Stimulated activated CD8-positive, alpha-beta memory T cell treated with anti-CD3 and anti-CD28 coated beads, Interleukin-15, amount 100 ng/mL, for 1 hour (primary cell): ENCODE results near the gene LEF1.

ENCODE experiments used
- DNase-seq: peaks from one replicate; pipeline ENCODE4 v3.0.0-alpha.2; 2020; ENCODE audit warnings: low read depth

The LEF1 gene

DNA sequence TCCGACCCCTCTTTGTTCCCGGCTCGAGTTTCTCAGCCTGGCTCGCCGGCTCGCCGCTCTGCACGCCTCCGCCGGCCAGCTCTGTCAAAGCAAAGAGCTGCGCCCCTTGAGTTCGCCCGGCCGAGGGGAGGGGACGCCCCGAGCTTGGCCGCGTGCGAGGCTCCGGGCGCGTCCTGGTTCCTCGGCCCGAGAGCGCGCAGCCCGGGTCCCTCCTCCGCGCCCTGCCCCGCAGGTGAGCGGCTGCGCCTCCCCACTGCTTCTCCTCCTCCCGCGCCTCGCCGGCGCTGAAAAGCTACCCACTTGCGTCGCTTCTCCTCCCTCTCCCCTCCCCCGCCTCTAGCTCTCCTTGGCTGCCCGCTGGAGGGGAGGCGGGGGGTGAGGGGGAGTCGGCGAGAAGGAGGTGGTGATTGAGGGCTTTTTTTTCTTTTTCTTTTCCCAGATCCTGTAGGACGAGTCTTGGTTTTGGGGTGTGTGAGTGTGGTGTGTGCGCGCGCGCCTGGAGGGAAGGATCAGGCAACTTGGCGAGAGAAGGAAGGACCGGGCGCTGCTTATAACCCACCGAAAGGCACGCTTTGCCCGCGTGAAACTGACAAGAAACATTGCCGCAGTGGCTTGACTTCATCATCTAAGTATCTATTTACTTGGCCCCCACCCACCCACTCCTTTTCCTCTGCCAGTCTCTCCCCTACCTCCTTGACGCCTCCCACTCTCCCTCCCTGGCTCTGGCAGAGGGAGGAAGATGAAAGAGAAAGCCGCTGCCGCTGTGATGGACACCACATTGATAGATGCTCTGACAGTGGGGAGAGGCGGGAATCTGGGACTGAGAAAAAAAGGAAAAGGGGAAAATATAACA is at the start of gene LEF1:
TSS of gene LEF1 (minus strand) at position 262 of the 853 bp plus-strand sequence. CDS start 1,165 bp downstream, outside the sequence.
- DNase-seq, result peak; percentile 38

DNA sequence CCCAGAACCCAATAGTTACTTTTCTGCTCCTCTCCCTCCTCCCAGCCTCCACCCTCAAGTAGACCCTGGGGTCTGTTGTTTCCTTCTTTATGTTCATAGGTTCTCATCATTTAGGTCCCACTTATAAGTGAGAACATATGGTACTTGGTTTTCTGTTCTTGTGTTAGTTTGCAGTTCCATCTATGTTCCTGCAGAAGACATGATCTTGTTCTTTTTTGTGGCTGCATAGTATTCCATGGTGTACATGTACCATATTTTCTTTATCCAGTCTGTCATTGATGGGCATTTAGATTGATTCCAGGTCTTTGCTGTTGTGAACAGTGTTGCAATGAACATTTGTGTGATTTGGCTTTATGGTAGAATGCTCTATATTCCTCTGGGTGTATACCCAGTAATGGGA is 47.8 kb upstream of the LEF1 start:
- no peak for DNase-seq

DNA sequence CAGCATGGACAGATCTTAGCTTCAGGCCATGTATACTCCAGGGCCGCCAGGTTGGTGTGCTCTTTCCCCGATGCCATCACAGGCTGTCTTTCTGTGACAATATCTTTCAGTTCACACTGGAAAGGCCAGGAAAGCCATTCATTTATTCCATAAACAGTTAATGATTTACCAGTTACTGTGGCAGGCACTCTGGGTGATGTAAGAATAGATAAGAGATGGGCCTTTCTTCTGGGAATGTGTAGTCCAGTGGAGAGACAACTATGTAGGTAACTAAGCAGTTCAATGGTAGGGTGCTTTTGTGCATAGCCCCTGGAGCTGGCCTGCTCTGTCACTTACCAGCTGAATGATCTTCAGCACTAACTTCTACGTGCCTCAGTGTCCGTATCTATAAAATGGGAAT is 46.3 kb upstream of the LEF1 start:
- DNase-seq, result no peak

DNA sequence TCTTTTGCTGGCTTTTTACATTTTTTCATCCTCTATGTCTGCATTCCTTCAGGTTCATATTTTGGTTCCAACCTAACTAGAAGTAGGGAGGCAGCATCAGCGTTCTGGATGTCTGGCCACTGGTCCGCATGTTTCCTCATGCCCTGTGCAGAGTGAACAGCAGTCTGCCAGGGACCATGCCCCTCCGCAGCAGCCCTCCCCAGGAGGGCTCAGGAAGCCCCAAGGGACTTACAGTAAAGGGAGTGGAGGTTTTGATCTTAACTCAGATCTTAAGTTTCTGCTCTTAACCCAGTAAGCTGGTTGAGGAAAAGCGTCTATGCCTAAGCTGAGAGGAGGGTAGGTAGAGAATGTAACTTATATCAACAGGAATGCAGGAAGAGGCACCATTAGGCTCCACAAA is 45.0 kb upstream of the LEF1 start:
- no peak for DNase-seq

DNA sequence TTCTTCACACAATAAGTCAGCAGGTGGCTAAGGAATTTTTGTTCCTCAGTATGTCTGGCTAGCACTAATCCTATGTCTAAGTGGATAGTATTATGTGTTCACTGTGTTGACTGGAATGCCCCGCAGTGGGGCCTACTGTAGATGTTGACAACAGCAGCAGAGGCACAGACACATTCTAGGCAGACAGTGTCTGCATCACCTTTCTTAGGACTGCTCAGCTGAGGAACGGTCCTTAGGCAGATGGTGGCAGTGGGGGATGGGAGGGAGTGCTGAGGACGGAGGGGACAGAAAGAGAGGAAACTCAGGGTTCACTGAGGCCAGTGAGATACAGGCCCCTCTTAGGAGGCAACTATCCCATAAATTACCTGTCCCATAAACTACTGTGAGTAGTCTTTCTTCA is 44.6 kb upstream of the LEF1 start:
- no peak for DNase-seq

DNA sequence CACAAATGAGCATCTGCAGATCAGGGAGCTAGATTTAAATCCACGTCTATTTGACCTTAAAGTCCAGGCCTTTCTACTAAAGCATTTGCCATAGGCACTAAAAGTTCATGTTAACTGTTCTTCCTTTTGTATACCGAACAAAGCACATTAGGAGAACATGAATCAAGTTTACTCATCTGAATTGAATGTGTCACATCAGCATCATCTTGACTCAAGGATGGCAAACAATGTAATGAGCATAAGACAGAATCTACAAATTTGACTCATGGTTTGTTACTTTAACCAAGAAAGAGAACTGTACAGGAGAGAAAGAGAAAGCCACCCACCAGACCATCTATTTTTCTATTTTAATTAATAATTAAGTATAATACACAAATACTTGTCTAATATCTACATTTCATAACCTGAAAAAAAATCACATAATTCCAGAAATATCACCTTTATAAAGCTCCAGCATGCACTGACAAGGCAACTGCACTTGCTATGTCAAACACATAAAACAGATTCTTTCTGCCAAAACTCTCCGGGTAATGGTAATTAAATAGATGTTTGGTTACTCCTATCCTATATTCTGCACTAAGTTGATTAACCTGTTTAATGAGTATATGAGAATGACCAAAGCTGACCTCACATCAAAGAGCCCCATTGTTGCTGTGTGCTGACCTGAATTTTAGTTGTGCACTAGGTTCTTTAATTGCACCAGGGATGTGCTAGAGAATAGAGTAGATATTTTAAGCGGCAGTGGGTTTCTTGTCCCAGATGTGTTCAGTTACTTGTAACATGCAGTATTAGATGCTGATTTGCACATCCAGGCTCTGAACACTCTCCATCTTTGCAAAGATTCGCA is 42.5 kb upstream of the LEF1 start:
- no peak for DNase-seq

DNA sequence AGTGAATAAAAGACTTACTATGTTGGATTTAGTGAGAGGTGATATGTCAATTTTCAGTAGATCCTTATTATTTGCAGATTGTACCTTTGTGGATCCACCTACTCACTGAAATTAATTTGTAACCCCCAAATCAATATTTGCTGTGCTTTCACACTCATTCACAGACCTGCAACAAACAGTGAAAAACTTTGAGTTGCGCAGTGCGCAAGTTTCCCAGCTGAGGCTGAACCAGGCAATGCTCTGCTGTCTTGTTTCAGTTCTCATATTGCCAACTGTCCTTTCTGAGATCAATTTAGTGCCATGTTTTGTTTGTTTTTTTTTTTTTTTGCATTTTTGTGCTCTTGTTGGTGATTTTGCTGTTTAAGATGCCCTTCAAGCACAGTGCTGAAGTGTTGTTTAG is 40.8 kb upstream of the LEF1 start:
- no peak for DNase-seq

DNA sequence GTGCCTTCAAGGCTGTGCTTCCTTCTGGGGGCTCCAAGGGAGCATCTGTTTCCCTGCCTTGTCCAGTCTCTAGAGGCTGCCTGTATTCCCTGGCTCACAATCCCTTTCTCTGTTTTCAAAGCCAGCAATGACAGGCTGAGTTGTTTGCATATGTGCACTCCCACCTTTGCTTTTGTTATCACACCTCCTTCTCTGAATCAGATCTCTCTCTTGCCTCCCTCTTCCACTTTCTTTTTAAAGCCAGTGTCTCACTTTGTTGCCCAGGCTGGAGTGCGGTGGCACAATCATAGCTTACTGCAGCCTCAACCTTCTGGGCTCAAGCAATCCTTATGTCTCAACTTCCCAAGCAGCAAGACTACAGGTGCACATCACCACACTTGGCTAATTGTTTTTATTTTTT is 37.1 kb upstream of the LEF1 start:
- no peak for DNase-seq

DNA sequence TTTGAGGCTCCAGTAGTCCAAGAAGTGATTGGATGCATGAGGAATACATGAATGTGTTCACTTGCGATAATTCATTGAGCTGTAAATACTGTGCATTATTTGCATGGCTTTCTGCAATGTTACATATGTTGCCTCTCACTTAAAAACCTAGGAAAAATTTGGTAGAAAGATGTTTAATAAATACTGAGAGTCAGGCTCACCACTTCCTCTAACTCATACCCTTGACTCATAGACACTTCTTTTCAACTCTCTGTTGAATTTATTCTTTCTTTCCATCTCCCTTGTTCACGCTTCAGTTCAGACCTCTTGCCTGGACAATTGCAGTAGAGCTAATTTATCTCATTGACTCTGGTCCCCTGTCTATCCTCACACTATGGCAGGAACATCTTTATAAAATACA is 35.8 kb upstream of the LEF1 start:
- no peak for DNase-seq

DNA sequence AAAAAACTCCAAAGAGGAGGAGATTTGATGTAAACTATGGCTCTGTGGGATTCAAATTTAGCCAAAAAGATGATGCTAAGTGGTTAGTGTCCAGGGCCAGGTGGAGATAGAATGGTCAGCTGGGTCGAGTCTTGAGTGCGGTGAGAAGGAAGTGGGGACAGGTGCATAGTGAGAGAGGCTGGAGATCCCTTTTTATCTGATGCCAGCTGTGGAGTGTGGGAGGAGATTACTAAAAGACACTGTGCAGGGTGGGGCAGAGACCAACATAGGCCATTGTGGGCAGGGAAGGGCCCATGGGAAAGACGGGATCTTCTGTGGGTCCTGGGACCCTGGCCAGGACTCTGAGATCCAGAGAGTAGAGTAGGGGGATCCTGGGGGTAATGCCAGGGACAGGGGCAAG is 34.6 kb upstream of the LEF1 start:
- DNase-seq, result no peak

DNA sequence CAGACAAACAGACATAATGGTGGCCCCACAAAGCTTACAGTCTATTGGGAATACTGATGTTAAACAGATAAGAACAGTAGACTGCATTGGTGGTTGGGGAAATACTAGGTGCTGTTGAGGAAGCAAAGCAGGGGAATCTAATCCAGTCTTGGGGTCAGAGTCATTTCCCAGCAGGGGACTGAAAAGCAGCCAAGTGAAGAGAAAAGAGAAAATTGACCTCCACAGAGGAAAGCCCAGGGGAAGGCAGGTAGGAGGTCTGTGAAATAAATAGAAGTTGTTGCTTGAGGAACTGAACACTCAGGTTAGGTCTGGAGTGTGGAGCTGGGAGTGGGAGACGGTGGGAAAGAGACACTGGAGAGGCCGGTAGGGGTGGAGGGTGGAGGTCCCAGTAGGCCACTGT is 33.0 kb upstream of the LEF1 start:
- no peak for DNase-seq

DNA sequence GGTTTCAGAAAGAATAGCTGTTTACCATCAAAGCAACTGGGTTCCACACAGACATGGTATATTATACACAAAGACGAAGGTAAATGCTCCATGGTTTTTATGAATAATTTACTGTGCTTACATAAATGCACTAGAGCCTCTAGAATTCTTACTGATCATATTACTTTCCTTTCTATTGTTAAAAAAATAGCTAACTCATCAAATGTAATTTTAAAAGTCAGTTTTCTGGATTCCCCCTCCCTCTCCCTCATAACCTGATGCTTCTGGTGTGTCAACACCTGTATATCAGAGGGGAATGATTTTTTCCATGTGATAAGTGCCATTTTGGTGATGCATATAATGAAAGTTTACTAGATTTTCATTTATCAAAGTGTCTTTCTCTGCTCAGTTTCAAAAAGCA is 31.1 kb upstream of the LEF1 start:
- DNase-seq, result no peak

DNA sequence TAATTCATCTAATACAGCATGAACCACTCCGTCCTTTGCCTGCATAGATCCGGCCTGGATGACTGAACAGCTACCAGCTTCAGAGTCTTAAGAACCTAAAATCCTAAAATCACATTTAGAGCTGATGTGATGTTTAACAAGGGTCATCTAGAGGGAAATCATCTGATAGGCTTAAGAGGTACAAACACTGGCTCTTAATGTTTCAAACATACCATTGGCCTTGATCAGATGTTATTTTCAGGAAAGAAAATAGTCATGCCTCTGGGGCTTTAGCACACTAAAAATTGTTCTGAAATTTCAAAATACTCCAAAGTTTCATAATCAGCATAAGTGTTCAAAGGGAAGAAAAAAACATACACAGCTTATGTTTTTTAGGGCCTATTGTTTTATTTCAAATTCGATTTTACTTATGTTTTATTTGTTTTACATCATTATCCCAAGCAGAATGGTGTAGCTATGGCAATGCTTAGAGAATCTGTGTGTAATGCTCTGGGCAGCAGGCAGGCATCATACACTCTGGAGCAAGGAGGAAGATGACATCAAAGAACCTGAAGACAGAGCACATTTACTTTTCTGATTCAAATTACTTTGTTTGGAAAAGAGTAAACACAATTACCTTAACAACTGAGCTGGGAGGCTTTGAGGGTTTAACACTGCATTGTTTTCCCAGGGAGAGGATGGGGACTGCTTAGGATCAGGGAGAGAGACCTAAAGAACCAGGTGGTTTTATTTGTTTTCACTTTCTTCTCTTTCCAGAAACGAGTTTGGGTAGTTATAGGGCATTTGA is 25.3 kb upstream of the LEF1 start:
- DNase-seq, result no peak

DNA sequence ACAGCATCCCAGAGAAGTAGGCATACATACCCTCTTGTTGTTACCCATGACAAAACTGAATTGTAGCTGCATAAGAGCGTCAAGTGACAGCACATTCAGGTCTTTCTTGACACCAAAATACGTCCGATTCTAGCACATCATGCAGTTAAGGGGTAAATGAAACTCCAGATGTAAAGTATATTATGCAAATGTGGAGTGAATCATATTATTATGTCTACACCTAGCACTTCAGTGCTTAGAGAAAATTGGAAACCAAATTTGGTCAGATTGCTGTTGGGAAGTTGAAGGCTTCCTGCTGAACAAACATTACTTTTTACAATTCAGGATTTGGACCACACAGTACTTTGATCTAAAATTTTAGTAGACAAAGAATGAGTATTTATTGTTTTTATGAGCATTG is 24.2 kb upstream of the LEF1 start:
- DNase-seq, result no peak

DNA sequence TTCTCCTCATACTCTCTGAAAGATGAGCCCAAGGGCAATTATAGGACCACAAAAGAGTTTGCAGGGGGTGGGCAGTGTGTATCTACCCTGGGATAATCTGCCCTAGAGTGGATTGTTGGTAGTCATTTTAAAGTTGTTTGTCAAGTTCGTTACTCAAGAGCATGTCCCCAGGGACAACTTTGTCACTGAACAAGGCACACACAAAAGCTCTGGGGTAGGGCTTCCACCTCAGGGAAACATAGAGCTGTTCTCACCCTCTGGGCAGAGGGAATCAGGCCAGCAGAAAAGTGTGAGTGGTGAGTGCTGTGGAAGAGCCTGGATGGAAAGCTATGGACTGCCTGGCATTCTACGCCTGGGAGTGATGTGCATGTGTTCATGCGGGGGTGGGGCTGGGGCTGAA is 23.3 kb upstream of the LEF1 start:
- no peak for DNase-seq

DNA sequence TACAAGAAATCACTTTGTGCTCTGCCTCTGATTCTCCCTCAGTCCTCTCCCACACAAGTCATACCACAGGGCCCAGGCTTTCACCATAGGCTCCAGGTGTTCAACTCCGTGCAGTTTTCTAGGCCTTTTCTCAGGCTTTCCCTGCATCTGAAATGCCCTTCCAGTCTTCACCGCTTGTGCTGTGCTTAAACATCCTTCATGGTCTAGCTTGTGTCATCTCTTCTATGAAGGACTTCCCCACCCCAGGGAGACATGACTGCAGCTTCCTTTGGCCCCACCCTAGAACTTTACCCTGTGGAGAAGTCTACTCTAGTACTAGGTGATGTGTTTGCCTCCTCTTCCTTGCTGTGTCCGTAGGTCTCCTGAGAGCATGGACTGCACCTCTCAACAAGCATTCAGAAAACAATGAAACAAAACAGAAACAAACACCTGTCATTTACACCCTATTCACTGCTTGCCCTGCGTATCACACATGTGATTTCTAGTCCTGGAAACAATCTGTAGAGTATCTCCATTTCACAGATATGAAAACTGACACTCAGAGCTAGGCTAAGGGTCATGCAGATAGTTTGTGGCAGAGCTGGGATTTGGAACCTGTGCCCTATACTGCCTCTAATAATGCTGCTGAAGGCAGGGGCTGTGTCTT is 22.7 kb upstream of the LEF1 start:
- DNase-seq, result no peak

DNA sequence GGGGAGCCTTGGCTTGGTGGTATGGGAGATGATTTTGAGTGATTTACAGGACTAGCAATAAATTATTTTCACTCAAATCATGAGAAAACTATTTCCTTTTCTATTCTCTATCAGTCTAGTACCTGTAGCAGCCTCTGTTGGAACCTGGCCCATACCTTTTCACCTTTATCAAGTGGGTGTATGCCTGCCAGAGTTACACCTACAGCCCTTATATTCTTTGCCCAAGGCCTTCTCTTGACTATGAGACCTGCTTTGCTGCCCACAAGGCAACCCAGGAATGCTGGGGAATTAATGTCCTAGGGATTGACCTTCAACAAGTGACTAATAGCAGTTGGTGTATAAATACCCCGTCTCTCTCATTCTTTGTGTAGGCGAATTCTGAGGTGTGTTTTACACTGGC is 20.0 kb upstream of the LEF1 start:
- DNase-seq, result no peak

DNA sequence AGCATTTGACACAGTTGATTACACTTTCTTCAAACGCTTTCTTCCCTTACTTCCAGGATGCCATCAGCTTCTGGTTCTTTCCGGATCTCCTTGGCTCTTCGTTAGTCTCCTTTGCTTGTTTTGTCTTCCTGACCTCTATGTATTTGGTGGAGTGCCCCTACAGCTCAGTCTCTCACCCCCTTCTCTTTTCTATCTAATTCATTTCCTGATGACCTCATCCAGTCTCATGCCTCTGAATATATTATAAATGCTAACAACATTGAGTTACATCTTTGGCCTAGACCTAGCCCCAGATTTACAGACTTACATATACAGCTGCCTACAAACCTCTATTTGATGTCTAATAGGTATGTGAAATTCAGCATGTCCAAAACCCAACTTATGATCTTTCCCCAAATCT is 16.5 kb upstream of the LEF1 start:
- no peak for DNase-seq

DNA sequence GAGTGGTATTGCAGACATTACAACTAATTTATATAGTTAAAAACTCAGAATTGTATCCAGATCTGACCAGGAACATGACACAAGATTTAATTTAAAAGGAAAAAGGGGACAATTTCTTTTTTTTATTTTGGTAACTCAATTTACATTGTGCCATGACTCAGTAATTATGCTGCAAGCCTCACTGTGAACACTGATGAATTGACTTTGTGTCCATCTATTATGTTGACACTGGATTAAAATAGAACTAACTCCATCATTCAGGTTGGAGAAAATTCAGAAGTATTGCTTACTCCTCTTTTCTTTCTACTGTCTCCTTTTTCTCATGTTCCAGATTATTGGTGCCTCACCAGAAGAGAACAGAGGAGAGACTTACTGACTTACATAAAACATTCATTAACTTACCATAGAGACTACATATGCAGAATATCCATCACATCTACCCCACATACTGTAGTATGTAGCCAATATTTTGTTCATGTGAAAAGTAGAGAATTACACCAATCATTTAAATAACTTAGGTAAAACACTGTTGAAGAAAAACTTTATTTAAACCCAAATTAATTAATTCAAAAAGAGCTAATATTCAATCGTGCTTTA is 15.8 kb upstream of the LEF1 start:
- no peak for DNase-seq

DNA sequence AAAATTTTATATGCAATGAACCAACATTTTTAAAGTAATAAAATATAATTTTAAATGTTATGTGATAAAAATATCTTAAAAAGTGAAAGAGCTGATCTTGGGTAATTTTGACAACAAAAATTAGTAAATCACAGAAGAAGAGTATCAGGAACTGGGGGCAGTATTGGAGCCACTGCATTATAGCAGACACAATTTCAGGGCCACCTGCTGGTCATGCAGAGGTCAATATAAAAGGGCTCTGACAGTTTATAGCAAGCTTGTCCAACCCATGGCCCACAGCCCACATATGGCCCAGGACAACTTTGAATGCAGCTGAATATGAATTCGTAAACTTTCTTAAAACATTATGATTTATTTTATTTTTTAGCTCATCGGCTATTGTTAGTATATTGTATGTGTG is 13.0 kb upstream of the LEF1 start:
- DNase-seq, result no peak

DNA sequence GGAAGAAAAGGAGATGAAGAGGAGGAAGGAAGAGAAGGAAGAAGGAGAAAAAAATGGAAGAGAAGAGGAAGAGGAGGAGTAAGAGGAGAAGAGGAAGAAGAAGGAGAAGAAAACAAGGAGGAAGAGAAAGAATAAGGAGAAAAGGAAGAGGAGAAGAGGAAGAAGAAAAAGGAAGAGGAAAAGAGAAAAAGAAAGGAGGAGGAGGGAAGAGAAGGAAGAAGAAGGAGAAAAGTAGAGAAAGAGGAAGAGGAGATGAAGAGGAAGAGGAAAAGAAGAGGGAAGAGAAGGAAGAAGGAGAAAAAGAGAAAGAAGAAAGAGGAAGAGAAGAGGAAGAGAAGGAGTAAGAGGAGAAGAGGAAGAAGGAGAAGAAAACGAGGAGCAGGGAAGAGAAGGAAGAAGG is 11.8 kb upstream of the LEF1 start:
- no peak for DNase-seq

DNA sequence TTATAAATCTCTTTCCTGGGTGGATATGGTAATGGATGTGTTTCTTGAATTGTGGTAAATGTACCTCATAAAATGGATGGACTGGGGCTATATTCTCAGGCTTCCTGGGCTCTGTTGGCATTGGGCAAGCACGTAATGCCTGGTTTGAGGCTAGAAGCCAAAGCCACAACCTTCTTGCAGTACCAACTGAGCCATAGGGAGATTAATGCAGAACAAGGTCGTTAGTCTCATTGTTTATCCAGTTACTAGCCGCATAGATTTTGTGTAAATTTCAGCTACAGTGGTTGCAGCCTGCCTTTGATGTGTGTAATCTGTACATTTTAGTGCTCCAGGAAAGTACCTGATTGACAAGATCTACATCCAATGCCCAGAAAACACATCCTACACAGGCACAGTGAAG is 7.2 kb upstream of the LEF1 start:
- no peak for DNase-seq
